Cerebellar nuclear complex (tissue), 1 donor: ENCODE measurements around the gene C10orf71.

ENCODE experiments used
- DNase-seq, 2 experiments: peaks; one replicate each; lab custom pipeline; 2025; lab: John Stamatoyannopoulos, UW

Gene C10orf71

DNA sequence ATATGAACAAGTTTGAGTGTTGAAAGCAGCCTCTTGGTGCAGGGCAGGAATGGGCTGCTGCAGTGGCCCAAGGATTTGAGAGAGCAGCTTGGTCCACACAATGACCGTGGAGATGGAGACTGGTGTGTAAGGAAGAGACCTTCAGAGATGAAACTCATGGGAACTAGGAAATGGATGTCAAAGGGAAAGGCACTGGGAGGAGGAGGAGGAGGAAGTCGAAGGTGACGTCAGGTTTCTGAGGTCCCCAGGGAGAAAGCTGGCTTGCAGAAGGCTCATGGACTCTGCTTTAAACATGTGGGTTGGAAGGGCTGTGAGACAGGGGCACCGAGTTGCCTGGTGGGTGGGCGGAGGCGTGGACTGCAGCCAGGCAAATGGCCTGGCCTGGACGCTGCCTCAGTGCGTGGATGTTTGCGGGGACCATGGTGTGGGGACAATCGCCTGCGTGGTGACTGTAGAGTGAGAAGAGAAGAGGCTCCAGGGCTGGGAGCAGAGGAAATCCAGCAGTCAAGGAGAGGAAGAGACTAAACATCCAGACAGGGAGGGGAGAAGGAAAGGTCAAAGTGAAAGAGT is 14.6 kb downstream of the C10orf71 start:
- no peak for DNase-seq

DNA sequence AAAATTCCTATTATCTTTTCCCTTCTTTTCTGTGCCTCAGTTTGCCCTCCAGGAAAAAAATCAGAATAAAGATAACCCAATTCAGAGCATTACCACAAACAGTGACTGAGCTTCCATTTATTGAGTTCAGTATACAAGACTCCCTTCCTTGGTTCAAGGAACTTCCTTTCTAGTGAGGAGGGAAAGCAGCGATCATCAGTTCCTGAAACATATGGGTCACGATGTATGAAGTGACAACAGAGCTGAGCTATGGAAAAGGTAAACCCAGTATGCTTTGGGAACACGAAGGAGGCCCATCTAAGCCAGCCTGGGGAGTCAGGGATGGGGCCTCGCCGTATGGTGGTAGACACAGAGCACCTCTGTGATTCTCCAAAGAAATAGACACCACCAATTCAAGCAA is 15.8 kb downstream of the C10orf71 start:
- no peak for DNase-seq

- DNase-seq: no peak
These were observed 19.1 kb downstream of the C10orf71 start for GRCh38 chr10:49318028-49318427.

DNA sequence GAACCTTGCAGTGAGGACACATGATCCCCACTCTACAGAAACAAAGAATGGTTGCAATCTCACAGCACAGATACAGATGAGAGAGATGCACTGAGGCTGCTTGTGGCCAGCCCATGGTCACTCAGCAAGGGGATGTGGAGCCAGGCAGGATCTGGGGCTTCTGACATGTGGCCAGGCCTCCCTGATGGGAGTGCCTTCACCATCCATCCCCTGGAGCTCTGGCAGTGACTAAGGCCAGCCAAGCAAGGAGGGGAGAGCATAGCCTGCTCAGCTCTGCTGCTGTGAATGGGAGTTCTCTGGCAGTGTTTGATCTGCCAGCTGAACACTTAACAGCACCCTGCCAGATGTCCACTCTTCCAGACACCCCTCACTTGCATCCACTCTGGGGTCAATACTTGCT is 19.8 kb downstream of the C10orf71 start:
- no peak for DNase-seq

DNA sequence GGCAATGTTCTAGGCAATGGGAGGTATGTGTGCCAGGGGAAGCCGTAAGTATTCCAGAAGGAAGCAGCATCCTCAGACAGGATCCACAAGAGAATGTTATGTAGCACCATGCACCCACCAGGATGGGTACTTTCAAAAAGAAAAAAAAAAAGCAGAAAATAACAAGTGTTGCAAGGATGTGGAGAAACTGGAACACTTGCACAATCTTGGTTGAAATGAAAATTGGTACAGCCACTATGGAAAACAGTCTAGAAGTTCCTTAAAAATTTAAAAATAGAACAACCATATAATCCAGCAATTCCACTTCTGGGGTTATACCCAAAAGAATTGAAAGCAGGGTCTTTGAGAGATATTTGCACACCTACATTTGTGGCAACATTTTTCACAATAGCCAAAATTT is 20.2 kb downstream of the C10orf71 start:
- DNase-seq: no peak

DNA sequence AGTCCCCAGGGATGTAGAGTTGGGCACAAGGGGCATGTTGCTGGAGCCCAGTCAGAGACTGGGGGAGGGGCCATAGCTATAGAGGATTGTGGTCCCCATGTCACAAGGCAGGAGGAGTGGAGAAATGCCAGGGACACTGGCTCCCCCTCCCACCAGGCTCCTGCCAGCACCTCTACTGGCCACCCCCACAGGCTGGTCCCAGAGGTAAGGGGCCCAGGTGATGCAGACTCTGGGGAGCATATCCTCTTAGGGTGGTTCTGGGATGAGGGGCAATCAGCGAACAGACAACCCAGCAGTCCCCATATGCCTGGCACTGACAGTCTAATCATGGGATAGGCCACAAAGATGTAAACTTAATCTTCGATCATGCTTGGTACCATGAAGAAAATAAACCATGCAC is 21.2 kb downstream of the C10orf71 start:
- no peak for DNase-seq

DNA sequence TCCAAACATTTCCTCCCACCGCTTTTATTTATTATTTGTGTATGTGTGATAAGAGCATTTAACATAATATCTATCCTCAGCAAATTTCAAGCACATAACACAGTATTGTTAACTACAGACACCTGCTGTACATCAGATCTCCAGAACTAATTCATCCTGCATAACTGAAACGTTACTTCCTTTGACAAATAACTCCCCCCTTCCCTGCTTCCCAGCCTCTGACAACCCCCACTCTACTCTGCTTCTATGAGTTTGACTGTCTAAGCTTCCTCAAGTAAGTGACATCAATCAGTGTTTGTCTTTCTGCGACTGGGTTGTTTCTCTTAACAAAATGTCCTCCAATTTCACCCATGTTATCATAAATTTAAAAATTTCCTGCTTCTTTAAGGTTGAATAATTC is 22.1 kb downstream of the C10orf71 start:
- no peak for DNase-seq

DNA sequence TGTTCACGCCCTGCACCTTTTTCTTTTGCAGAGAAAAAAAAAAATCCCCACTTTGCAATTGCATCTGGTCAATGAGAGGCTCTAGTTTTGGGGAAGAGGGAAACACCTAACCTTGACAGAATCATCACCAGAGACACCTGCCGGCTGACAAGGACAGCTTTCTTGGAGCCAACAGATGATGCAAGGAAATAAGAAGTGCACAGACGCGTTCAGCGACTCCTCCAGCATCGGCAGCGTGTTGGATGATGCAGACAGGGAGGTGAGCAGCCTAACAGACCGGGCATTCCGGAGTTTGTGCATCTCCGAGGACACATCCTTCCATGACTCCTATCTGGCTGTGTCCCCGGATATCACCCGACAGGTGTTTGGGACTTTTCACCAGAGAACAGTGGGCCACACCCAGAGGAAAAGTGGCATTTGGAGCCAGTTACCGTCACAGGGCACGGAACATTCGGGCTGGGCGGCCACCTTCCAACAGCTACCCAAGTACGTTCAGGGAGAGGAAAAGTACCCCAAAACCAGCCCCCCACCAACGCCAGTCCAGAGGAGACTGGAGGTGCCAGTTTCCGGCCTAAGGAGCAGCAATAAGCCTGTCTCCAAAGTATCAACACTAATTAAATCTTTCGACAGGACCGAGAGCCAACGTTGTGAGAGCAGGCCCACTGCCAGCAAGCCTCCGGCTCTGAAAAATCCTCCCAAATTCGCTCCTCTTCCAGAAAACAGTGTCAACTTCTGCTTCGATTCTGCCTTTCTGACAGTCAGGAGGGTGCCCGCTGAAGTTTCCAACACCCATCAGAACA is 23.6 kb downstream of the C10orf71 start:
- no peak for DNase-seq

DNA sequence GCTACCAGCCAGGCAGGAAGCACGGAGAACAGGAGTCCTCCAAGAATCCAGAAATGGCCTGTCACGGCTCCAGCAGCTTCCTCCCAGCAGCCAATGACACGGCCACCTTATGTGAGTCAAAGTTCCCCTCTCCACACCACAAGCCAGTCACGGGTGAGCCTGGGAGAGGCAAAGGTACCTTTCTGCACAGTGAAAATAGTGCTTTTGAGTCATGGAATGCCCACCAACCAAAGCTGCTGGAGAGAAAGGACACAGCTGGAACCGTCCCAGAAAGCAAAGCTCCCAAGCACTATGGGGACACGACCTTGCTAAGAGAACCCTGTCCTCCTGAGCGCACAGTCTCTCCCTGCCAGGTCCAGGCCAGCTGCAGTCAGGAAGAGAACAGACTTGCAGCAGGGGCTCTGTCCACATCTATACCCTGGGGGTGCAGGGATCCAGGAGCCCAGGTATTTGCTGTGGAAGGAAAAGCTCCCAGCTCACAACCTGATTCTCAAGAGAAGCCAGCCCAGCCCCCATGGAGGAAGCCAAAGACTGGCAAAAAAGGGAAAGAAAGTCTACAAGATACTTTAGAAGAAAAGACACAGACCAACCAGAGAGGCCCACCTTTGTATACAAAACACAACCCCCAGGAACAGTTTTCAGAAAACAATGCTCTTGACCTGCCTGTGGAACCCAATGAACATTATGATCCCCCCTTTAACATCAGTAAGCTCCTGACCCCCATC is 24.4 kb downstream of the C10orf71 start:
- no peak for DNase-seq

DNA sequence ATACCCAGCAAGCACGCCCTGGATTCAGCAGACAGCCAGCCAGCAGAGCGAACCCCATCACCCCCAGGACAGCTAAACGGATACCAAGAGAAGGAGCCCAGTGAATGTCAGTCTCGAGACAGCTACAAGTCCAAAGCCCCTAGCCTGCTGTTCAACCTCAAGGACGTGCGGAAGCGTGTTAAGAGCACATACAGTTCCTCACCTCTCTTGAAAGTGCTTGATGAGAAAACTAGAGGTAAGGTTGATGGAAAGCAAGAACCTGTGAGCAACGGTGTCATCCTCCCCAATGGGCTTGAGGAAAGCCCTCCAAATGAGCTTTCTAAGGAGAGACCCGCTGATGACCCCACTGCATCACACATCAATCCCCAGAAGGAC is 24.9 kb downstream of the C10orf71 start:
- DNase-seq: no peak

DNA sequence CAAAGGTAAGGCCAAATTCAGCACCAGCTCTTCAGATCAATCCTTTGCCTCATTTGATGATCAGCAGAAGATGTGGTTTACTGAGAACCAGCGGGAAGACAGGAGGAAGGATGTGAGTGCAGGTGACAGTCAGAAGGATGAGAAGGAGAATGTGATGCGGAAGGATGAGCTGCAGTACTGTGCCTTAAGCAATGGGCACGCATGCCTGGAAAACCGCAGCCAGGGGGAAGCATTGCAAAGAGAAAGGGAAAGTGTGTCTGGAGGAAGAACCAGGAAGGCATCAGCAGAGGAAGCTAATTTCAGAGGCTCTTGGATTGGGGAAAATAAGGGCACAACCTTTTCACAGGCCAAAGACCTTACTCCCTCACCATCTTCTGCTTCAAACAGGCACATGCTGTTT is 25.7 kb downstream of the C10orf71 start:
- no peak for DNase-seq

DNA sequence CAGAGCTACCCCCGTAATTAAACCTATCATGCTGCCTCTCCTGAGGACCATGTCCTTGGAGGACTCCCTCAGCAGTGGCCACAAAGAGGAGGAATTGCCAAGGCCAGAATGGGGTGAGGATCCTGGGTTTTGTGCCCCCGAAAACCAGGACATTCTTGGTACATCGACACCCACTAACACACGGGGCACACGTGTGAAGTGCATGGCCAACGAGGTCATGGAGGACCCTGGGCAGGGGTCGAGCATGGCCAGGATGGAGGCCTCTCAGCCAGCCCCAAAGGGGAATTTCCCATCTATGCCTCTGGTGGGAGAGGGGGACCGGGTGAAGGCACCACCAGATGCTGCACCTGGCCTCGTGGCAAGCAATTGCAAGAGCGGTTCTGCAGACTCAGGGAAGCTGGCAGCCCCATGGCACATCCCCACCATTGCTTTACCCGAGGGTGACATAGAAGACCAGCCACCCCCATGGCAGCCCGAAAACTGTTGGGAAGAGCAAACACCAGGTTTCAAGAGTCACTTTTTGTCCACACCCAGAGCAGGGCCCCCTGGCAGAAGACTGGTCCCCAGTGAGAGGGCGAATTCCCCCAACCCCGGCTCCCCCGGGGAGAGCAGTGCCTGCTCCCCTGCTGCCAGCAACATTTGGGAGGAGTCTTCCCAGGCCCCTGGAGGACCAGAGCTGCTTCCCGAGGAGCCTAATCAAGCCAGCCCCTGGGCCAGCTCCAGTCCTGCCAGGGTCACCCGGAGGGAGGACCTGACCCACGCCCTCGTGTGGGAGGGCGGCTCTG is 26.4 kb downstream of the C10orf71 start:
- DNase-seq: no peak

- DNase-seq: no peak
These were observed 27.2 kb downstream of the C10orf71 start for GRCh38 chr10:49325916-49326783.

DNA sequence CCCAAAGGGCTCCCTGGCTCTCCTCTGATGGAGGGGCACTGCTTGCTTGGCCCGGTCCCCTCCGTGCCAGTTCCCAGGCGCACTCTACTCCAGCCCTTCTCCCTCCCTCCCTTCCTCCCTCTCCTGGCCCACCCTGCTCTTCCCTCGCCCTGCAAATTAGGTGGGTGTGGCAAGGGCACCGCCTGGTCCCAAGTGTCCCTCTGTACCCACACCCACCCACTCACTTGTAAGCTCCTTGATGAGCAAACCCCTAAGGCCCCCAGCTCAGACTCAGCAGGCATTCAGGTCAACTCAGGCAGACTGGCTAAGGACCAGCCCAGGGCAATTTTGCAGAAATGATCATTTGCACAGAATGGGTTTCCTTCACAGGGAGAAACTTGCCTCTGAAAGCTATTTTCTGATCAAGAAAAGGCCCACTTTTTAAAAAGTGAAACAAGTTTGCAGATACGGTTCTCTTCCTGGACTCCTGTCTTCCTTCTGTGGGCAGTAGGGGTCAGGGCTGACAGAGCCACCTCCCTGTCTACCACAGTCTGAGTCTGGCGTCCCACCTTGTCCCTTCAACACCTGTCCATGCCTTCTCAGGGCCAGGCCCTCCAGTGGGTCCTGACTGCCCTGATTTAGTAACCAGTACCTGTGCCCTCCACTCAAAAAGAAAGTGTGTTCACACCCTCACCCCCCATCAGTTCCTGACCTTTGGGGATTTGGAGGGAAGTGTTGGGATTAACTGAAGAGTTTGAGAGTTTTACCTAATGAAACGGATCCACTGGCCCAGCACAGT is 28.3 kb downstream of the C10orf71 start:
- no peak for DNase-seq

DNA sequence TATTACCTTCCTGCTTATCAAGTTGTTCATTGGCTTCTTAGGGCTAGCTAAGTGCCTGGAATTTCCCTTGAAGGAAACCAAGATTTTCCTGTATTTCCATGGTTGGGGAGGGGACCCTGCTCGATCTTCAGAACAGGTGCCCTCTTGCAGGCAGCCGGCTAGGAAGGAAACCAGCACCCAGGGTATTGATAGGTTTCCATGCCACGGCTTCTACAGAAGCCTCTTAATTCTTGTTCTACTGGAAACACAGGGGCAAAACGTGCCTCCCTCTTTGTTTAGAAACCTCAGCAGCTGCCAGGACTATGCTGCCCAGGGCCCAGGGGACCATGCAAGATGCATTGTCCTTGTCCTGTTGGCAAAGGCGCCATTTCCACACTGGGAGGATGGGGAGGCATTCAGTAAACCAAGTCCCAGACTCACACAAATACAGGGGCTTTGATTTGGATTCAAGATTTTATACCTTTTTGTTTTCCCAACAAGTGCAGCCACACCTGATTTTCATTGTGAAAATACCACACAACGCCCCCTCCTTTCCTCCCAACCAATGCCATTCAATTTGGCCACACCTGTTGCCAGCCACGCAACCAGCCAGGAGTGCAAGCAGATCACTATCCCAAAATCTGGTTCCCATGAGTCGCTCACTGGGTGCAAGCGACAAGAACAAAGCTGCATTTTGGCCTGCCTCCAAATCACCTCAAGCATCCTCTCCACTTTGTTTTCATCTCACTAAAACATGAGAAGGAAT is 29.6 kb downstream of the C10orf71 start:
- no peak for DNase-seq

DNA sequence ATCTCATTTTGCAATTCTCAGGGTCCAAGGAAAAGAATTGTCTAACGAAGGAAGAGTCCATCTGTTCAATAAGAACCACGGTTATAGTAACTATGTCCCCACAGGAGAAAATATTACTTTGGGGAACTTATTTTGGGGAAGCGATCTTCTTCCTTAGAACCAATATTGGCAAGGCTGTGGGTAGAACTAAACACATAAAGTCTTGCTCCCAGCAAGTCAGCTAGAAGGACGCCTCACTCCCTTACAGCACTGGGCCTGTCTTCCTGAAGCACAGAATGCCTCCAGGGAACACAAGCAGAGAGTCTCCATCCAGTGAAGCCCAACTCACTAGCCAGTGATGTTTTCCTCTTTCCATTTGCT is 30.2 kb downstream of the C10orf71 start:
- no peak for DNase-seq

GRCh38 chr10:49330127-49330665 is 31.2 kb downstream of the C10orf71 start:
- no peak for DNase-seq

GRCh38 chr10:49331431-49331830 is 32.5 kb downstream of the C10orf71 start:
- DNase-seq: no peak

DNA sequence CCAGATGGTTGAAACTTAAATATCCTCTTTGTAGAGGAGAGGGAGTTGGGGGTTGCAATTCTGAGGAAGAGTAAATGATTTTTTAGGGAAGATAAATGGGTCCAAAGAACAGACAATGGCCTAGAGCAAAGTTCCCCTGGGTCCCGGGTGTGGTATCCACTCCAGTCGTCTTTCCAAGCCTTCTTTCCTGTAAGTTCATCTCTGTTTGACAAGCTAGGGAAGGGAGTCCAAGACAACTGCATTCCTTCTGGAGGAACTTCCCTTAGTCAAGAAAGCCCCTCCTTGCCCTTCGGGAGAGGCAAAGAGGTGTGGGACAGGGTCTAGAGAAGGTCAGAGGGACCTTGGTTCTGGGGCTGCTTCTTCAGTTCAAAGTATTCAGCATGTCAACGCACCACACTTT is 33.4 kb downstream of the C10orf71 start:
- no peak for DNase-seq

DNA sequence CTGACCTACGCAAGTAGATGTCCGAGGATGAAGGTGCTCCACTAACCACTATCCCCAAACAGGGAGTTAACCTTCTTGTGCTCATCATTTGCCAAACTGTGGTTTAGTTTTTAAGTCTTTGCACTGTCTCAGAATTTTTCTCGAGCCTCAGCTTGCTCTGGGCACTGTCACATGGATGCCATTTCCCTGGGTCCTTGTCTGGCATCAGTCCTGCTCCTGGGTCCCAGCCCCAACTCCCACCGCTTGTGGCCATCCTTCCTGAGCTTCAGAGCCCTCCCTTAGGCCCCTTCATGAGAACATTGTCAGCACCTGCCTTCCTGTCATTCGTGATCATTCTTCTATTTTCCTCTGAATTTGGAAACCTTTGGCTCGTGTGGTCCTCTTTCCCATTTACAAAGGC is 33.8 kb downstream of the C10orf71 start:
- DNase-seq: no peak
